IMR-90 (cell line): Measurements from ENCODE around the gene RPS2. TPM values are rescaled to one million over a fixed set of nuclear protein-coding genes. Genes with fewer than 3 reads are reported as not detected.
A peak's percentile ranks its signal among the peaks of the same experiment; 100 is the strongest.

Experiments used
- ATAC-seq: fragments of 200-7000 bp; cut with Tn5 transposase; 2 replicates; pipeline ENCODE4 v1.9.1; 2020; ENCODE audit warnings: low read depth, mild to moderate bottlenecking, moderate library complexity
- BruUV-seq: library from RNA; stranded (reverse); fragments of 400-500 nt; replicated peaks from 2 replicates; lab custom pipeline; 2021; lab: Mats Ljungman, UMichigan
- CTCF ChIA-PET: fragments of 300-600 bp; formaldehyde crosslinking; extraction: SDS; loops from one replicate; lab custom pipeline; 2021; ENCODE audit warnings: antibody characterized with exemption; lab: Yijun Ruan, JAX
- POLR2A ChIA-PET: fragments of 300-600 bp; sonication (Branson Sonifier 250); formaldehyde crosslinking; loops from one replicate; lab custom pipeline; 2022; ENCODE audit warnings: antibody characterized with exemption; ENCODE audit not compliant: unreplicated experiment; lab: Charles Lee
- DNase-seq: peaks from one replicate; pipeline ENCODE4 v3.0.0; 2013
- H2AFZ ChIP-seq: replicated peaks from 2 replicates; pipeline ENCODE3; 2013; ENCODE audit warnings: low read length, mild to moderate bottlenecking; ENCODE audit not compliant: poor library complexity
- H2AK5ac ChIP-seq: 2 replicates; pipeline ENCODE4 v1.6.1; 2013; ENCODE audit warnings: low read depth, low read length, inconsistent platforms
- H2AK9ac ChIP-seq: replicated peaks from 2 replicates; pipeline ENCODE3; 2013; ENCODE audit warnings: mild to moderate bottlenecking, low read depth, low read length, moderate library complexity; ENCODE audit not compliant: poor library complexity
- H2BK120ac ChIP-seq: 2 replicates; pipeline ENCODE4 v1.6.1; 2013; ENCODE audit warnings: low read depth, low read length, inconsistent platforms
- H2BK15ac ChIP-seq: 3 replicates; pipeline ENCODE4 v1.6.1; 2013; ENCODE audit warnings: low read depth, low read length, inconsistent platforms
- H2BK20ac ChIP-seq: 2 replicates; pipeline ENCODE4 v1.6.1; 2013; ENCODE audit warnings: low read depth, mild to moderate bottlenecking, inconsistent platforms, low read length, moderate library complexity
- H2BK5ac ChIP-seq: 2 replicates; pipeline ENCODE4 v1.6.1; 2013; ENCODE audit warnings: mild to moderate bottlenecking, low read depth, low read length, inconsistent platforms; ENCODE audit not compliant: poor library complexity, severe bottlenecking
- H3K14ac ChIP-seq: replicated peaks from 2 replicates; pipeline ENCODE4 v1.6.1; 2013; ENCODE audit warnings: low read depth, low read length, inconsistent platforms
- H3K18ac ChIP-seq: 2 replicates; pipeline ENCODE4 v1.6.1; 2013; ENCODE audit warnings: low read depth, low read length, control low read depth
- H3K23ac ChIP-seq: 2 replicates; pipeline ENCODE4 v1.6.1; 2013; ENCODE audit warnings: low read depth, low read length, inconsistent platforms
- H3K27ac ChIP-seq: 2 replicates; pipeline ENCODE4 v1.5.1; 2013; ENCODE audit warnings: mild to moderate bottlenecking, control low read depth, low read length; ENCODE audit not compliant: insufficient read depth
- H3K27me3 ChIP-seq: 2 replicates; pipeline ENCODE4 v1.6.1; 2013; ENCODE audit warnings: low read length; ENCODE audit not compliant: control insufficient read depth, insufficient read depth
- H3K36me3 ChIP-seq: 2 replicates; pipeline ENCODE4 v1.6.1; 2013; ENCODE audit warnings: low read length, mixed read lengths; ENCODE audit not compliant: control insufficient read depth, insufficient read depth
- H3K4ac ChIP-seq: 2 replicates; pipeline ENCODE4 v1.6.1; 2013; ENCODE audit warnings: low read depth, low read length, inconsistent platforms
- H3K4me1 ChIP-seq: 2 replicates; pipeline ENCODE4 v1.6.1; 2013; ENCODE audit warnings: low read length, mixed read lengths; ENCODE audit not compliant: control insufficient read depth, insufficient read depth
- H3K4me2 ChIP-seq: 2 replicates; pipeline ENCODE4 v1.6.1; 2013; ENCODE audit warnings: low read depth, mild to moderate bottlenecking, control low read depth, low read length, moderate library complexity
- H3K4me3 ChIP-seq: 2 replicates; pipeline ENCODE4 v1.5.1; 2013; ENCODE audit warnings: low read depth, mild to moderate bottlenecking, control low read depth, low read length, moderate library complexity; ENCODE audit not compliant: insufficient read depth
- H3K56ac ChIP-seq: 2 replicates; pipeline ENCODE4 v1.6.1; 2013; ENCODE audit warnings: low read length, inconsistent platforms; ENCODE audit not compliant: insufficient read depth; ENCODE audit errors: extremely low read depth
- H3K79me1 ChIP-seq, 2 experiments: 2 replicates each; pipeline ENCODE4 v1.6.1; 2013; ENCODE audit warnings: low read length in 2 of 2, inconsistent platforms in 1 of 2, low read depth in 1 of 2
- H3K9ac ChIP-seq: 2 replicates; pipeline ENCODE4 v1.6.1; 2013; ENCODE audit warnings: low read depth, low read length, control low read depth
- H3K9me1 ChIP-seq: 2 replicates; pipeline ENCODE4 v1.6.1; 2013; ENCODE audit warnings: low read length, inconsistent platforms; ENCODE audit not compliant: insufficient read depth
- H3K9me3 ChIP-seq: 2 replicates; pipeline ENCODE4 v1.6.1; 2013; ENCODE audit warnings: low read length; ENCODE audit not compliant: control insufficient read depth, insufficient read depth
- H4K20me1 ChIP-seq: 2 replicates; pipeline ENCODE4 v1.6.1; 2013; ENCODE audit warnings: low read length, inconsistent platforms; ENCODE audit not compliant: insufficient read depth
- H4K5ac ChIP-seq: 2 replicates; pipeline ENCODE4 v1.6.1; 2013; ENCODE audit warnings: mild to moderate bottlenecking, low read depth, low read length, control low read depth
- H4K8ac ChIP-seq, 2 experiments: 2 replicates each; pipeline ENCODE4 v1.6.1; 2013; ENCODE audit warnings: low read depth in 2 of 2, low read length in 2 of 2, control low read depth in 1 of 2, inconsistent platforms in 1 of 2
- H4K91ac ChIP-seq: 2 replicates; pipeline ENCODE4 v1.6.1; 2013; ENCODE audit warnings: low read depth, low read length, inconsistent platforms; ENCODE audit not compliant: insufficient read depth
- BHLHE40 ChIP-seq: fragments of 150-350 bp; IDR thresholded peaks from 2 replicates; pipeline ENCODE4 v1.6.1; 2016; ENCODE audit warnings: mild to moderate bottlenecking, low read depth, low read length
- CHD1 ChIP-seq: IDR thresholded peaks from 2 replicates; pipeline ENCODE4 v1.6.1; 2012; ENCODE audit warnings: low read depth, low read length, improper control_type of control experiment
- FOS ChIP-seq: fragments of 150-350 bp; IDR thresholded peaks from 2 replicates; pipeline ENCODE4 v1.6.1; 2016; ENCODE audit warnings: low read depth, low read length
- POLR2A ChIP-seq: IDR thresholded peaks from 2 replicates; pipeline ENCODE4 v1.6.1; 2012; ENCODE audit warnings: mild to moderate bottlenecking, low read depth, low read length
- RFX5 ChIP-seq: IDR thresholded peaks from 2 replicates; pipeline ENCODE4 v1.8.0; 2012; ENCODE audit warnings: low read depth, mild to moderate bottlenecking, low read length, moderate library complexity
- SMC3 ChIP-seq: fragments of 150-350 bp; IDR thresholded peaks from 2 replicates; pipeline ENCODE4 v1.6.1; 2016; ENCODE audit warnings: low read depth, mild to moderate bottlenecking, antibody characterized with exemption, low read length, moderate library complexity
- WGBS, 2 experiments: methylation state at CpG; one replicate each; pipeline versions ENCODE4 v1.1.5 to v1.1.7; 2013; ENCODE audit warnings: missing lambda C conversion rate in 2 of 2; ENCODE audit not compliant: insufficient read length in 1 of 2; ENCODE audit errors: extremely low coverage in 2 of 2; 5-methylcytosine and 5-hydroxymethylcytosine counted together
- dilution Hi-C: fragments of 300-500 bp; cut with HindIII; formaldehyde crosslinking; loops from one replicate; pipeline ENCODE4 v1.14.3; 2018; ENCODE audit warnings: low sequenced_read_pairs; ENCODE audit not compliant: unreplicated experiment
- in situ Hi-C: fragments of 300-500 bp; cut with MboI; formaldehyde crosslinking; loops from 3 replicates; pipeline ENCODE4 v1.14.3; 2019; ENCODE audit warnings: low sequenced_read_pairs, inconsistent platforms, mixed read lengths
- intact Hi-C: fragments of 100-400 bp; cut with micrococcal nuclease; formaldehyde crosslinking; loops from 2 replicates; pipeline ENCODE4 v1.10.0; 2022
- polyA plus RNA-seq, 3 experiments: library from polyadenylated mRNA; depleted of rRNA; stranded (reverse); fragments of >200 nt; gene quantifications; 2 replicates each; pipeline ENCODE4 v1.2.3, GENCODE V29; 2012; ENCODE audit warnings: low replicate concordance in 1 of 3
- total RNA-seq: library from RNA; depleted of rRNA; stranded (reverse); fragments of >200 nt; gene quantifications from 2 replicates; pipeline ENCODE4 v1.2.3, GENCODE V29; 2012
- TF ChIP-seq, protein P1 (sequence below): fragments of 150-350 bp; IDR thresholded peaks from 2 replicates; pipeline ENCODE4 v1.6.1; 2017; ENCODE audit warnings: mild to moderate bottlenecking, antibody characterized with exemption, low read length, low read depth
- TF ChIP-seq, protein P2 (sequence below): fragments of 150-350 bp; IDR thresholded peaks from 2 replicates; pipeline ENCODE4 v1.6.1; 2016; ENCODE audit warnings: low read depth, mild to moderate bottlenecking, low read length, moderate library complexity, borderline replicate concordance

RPS2 gene
- total and polyA plus RNA-seq, 2 of the 4 experiments (the other 2 are of a cell fraction), result 2,703 to 6,941 TPM

DNA sequence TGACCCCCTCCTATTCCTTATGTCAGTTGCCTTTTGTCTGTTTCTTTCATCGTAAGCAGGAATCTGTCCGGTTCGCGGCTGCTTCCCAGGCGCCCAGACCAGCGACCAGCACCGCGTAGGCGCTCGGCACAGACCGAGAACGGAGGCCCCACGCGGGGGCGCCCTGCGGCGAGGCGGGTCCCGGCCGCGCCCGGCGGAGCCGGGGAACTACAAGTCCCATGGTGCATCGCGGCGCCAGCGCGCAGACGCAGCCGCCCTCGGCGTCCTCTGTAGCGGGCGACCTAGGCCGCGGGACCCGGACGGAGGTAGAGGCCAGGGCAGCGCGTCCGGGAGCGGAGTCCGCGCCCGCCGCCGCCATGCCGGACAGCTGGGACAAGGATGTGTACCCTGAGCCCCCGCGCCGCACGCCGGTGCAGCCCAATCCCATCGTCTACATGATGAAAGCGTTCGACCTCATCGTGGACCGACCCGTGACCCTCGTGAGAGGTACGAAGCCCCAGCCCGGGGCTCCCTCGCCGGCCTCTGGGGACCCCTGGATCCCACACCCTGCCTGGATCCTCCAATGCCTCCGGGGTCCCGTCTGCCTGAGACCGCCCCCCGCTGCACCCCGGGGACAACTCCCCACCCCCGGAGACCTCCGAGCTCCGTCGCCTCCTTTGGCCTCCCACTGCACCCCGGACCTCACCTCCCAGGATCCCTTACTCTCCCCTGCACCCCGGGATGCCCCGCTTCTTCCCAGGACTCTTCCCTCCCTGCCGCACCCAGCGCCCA, 5.2 kb downstream of the RPS2 start, which contains the start of gene NDUFB10 (continued):
- TF ChIP-seq BHLHE40 (peak; percentile 16; the same call in 1 of the 2 replicates), SMC3 (peak; percentile 55), RFX5 (no peak)

DNA sequence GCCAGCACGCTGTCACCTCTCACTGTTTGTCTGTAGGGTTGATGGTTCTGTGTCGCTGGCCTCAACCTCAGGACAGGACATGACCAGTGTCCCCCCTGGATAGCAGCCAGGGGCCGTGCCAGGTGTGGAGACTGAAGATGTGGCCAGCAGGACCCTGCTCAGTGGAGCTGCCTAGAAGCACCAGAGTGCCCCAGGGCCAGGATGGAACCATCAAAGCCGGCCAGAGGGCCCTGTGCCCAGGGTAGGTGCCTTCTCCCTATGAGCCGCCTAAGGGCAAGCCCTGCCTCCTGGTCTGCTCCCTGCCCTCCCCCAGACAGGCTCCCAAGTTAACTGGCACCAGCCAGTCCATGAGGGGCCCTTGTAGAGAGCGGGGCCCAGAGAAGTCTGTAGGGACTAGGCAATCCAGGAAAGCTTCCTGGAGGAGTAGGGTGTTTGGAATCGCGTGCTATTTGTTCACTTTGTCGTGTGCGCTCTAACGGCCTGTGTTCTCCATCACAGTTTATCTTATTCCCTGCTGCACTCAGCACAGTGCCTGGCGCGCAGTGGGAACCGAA, 5.8 kb downstream of the RPS2 start:
- Histone ChIP-seq H4K8ac (peak overlapping the region; percentile 89 to 90), H4K20me1 (peaks cover 35% of the 10 kb centered on the region), H3K9ac (peak overlapping the region; percentile 83), H3K9me3 (no peaks in the 10 kb centered on the region), H3K4me1 (peaks cover 7% of the 10 kb centered on the region), H4K91ac (peak overlapping the region; percentile 35; the same call in 1 of the 2 replicates), H2AK5ac (peak overlapping the region; percentile 77), H3K4ac (peak overlapping the region; percentile 70), H3K27ac (peak overlapping the region; percentile 37), H4K5ac (peak overlapping the region; percentile 85), H3K4me3 (peak overlapping the region; percentile 19; the same call in 1 of the 2 replicates), H2BK5ac (peak overlapping the region; percentile 15), H2BK120ac (peak overlapping the region; percentile 54), H3K9me1 (0 out of 2 replicates have a peak, but pooled peaks cover 8% of the 10 kb centered on the region), H3K36me3 (peaks cover 25% of the 10 kb centered on the region), H3K23ac (peak overlapping the region; percentile 79), H2BK15ac (no peak overlapping the region), H3K14ac (peak overlapping the region; percentile 76), H3K79me1 (peaks cover 3 to 29% of the 10 kb centered on the region in 2 experiments; a peak in 3 of 4 replicates), H2AK9ac (peak overlapping the region; percentile 100), H3K27me3 (peaks cover 2% of the 10 kb centered on the region; the same call in 1 of the 2 replicates), H2BK20ac (no peak overlapping the region), H3K56ac (no peak overlapping the region), H2AFZ (peak overlapping the region; percentile 100), H3K4me2 (peak overlapping the region; percentile 74), H3K18ac (peak overlapping the region; percentile 28; the same call in 1 of the 2 replicates)
- intact Hi-C loops (no loop called here), in situ Hi-C loops (no loop called here), dilution Hi-C loops (no loop called here)
- POLR2A ChIA-PET, result no interaction called here
- CTCF ChIA-PET, result no interaction called here
- TF ChIP-seq POLR2A, result no peak
- TF ChIP-seq, protein P1, sequence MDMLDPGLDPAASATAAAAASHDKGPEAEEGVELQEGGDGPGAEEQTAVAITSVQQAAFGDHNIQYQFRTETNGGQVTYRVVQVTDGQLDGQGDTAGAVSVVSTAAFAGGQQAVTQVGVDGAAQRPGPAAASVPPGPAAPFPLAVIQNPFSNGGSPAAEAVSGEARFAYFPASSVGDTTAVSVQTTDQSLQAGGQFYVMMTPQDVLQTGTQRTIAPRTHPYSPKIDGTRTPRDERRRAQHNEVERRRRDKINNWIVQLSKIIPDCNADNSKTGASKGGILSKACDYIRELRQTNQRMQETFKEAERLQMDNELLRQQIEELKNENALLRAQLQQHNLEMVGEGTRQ, result no peak
- TF ChIP-seq, protein P2, sequence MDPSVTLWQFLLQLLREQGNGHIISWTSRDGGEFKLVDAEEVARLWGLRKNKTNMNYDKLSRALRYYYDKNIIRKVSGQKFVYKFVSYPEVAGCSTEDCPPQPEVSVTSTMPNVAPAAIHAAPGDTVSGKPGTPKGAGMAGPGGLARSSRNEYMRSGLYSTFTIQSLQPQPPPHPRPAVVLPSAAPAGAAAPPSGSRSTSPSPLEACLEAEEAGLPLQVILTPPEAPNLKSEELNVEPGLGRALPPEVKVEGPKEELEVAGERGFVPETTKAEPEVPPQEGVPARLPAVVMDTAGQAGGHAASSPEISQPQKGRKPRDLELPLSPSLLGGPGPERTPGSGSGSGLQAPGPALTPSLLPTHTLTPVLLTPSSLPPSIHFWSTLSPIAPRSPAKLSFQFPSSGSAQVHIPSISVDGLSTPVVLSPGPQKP, result no peak
- TF ChIP-seq CHD1, result no peak
- no peak for TF ChIP-seq FOS
- 55% methylated on average over 2 of the region's 14 CpGs; no CpG with 5 or more reads in 1 of the 2 experiments for WGBS, 2 experiments
- no TSS peak for BruUV-seq
- no peak for ATAC-seq
- no peak for DNase-seq
